Stimulated activated naive CD8-positive, alpha-beta T cell treated with anti-CD3 and anti-CD28 coated beads, Interleukin-15, amount 100 ng/mL, for 72 hours (primary cell): ENCODE results near the gene CRADD.

Experiments used
- ATAC-seq: fragments of 150-1000 bp; cut with Tn5 transposase; 2 replicates; pipeline ENCODE4 v1.10.0; 2021; ENCODE audit warnings: mild to moderate bottlenecking, moderate library complexity
- DNase-seq, 2 donors: peaks; one replicate each; pipeline ENCODE4 v3.0.0; 2021 to 2022
- H3K27ac Mint-ChIP-seq, 2 donors: one replicate each; pipeline ENCODE4 v1.8.0; 2022; ENCODE audit warnings: mild to moderate bottlenecking in 2 of 2, mixed read lengths in 2 of 2, moderate library complexity in 2 of 2
- H3K27me3 Mint-ChIP-seq: one replicate; pipeline ENCODE4 v1.8.0; 2022; ENCODE audit warnings: mixed read lengths
- H3K4me1 Mint-ChIP-seq: one replicate; pipeline ENCODE4 v1.8.0; 2022; ENCODE audit warnings: mild to moderate bottlenecking, mixed read lengths
- H3K4me3 Mint-ChIP-seq, 2 donors: one replicate each; pipeline ENCODE4 v1.8.0; 2022; ENCODE audit warnings: mild to moderate bottlenecking in 2 of 2, mixed read lengths in 2 of 2, moderate library complexity in 1 of 2
- H3K9me3 Mint-ChIP-seq, 2 donors: one replicate each; pipeline ENCODE4 v1.8.0; 2022; ENCODE audit warnings: mixed read lengths in 2 of 2

The CRADD gene

GRCh38 chr12:93848523-93849101 lies 171.4 kb downstream of the CRADD start:
- Mint-ChIP-seq H3K4me3 (peak overlapping the region; percentile 24 to 30), H3K4me1 (peaks cover 44% of the 10 kb centered on the region), H3K27me3 (no peaks in the 10 kb centered on the region), H3K27ac (no peak overlapping the region), H3K9me3 (peaks cover 9 to 12% of the 10 kb centered on the region in 2 donors)
- no peak for ATAC-seq
- DNase-seq = no peak

- no peak overlapping the region for H3K4me3 Mint-ChIP-seq
- H3K27ac Mint-ChIP-seq = no peak overlapping the region
- no peak for ATAC-seq
- DNase-seq = no peak
- peaks cover 9 to 12% of the 10 kb centered on the region in 2 donors for H3K9me3 Mint-ChIP-seq
- peaks cover 44% of the 10 kb centered on the region for H3K4me1 Mint-ChIP-seq
- no peaks in the 10 kb centered on the region for H3K27me3 Mint-ChIP-seq
These were observed 172.8 kb downstream of the CRADD start for GRCh38 chr12:93849946-93850345.

- Mint-ChIP-seq H3K4me3 (peak overlapping the region; percentile 5 to 51), H3K9me3 (peaks cover 9 to 12% of the 10 kb centered on the region in 2 donors), H3K27ac (no peak overlapping the region), H3K27me3 (no peaks in the 10 kb centered on the region), H3K4me1 (peaks cover 44% of the 10 kb centered on the region)
- DNase-seq (no peak), ATAC-seq (no peak)
These were observed 173.5 kb downstream of the CRADD start for GRCh38 chr12:93850481-93851256.

GRCh38 chr12:93851257-93851671 lies 174.1 kb downstream of the CRADD start:
- no peaks in the 10 kb centered on the region for H3K27me3 Mint-ChIP-seq
- H3K4me1 Mint-ChIP-seq = peaks cover 44% of the 10 kb centered on the region
- ATAC-seq = peak; percentile 89
- H3K4me3 Mint-ChIP-seq = peak overlapping the region; percentile 5 to 51
- peak overlapping the region in 1 of 2 donors; percentile 90 for H3K27ac Mint-ChIP-seq
- H3K9me3 Mint-ChIP-seq = peaks cover 9 to 12% of the 10 kb centered on the region in 2 donors
- peak; percentile 45 to 79 for DNase-seq

GRCh38 chr12:93852173-93852591 lies 175.0 kb downstream of the CRADD start:
- H3K27me3 Mint-ChIP-seq = no peaks in the 10 kb centered on the region
- H3K27ac Mint-ChIP-seq = no peak overlapping the region
- H3K4me3 Mint-ChIP-seq = no peak overlapping the region
- no peak for ATAC-seq
- peaks cover 36% of the 10 kb centered on the region for H3K4me1 Mint-ChIP-seq
- no peak for DNase-seq
- peaks cover 9 to 12% of the 10 kb centered on the region in 2 donors for H3K9me3 Mint-ChIP-seq

- ATAC-seq (no peak), DNase-seq (no peak)
- Mint-ChIP-seq H3K27me3 (no peaks in the 10 kb centered on the region), H3K4me3 (no peak overlapping the region), H3K4me1 (peaks cover 19% of the 10 kb centered on the region), H3K9me3 (peaks cover under 1 to 5% of the 10 kb centered on the region in 2 donors), H3K27ac (no peak overlapping the region)
These were observed 176.7 kb downstream of the CRADD start for GRCh38 chr12:93853698-93854478.

- Mint-ChIP-seq H3K27ac (no peak overlapping the region), H3K9me3 (peaks cover 1 to 3% of the 10 kb centered on the region in 2 donors), H3K27me3 (no peaks in the 10 kb centered on the region), H3K4me3 (no peak overlapping the region), H3K4me1 (peaks cover 18% of the 10 kb centered on the region)
- no peak for DNase-seq
- no peak for ATAC-seq
These were observed 178.1 kb downstream of the CRADD start for GRCh38 chr12:93855261-93855660.

GRCh38 chr12:93856611-93857010 lies 179.4 kb downstream of the CRADD start:
- Mint-ChIP-seq H3K27me3 (no peaks in the 10 kb centered on the region), H3K4me3 (no peak overlapping the region), H3K27ac (no peak overlapping the region), H3K9me3 (peaks cover 0 to 16% of the 10 kb centered on the region in 2 donors), H3K4me1 (peaks cover 23% of the 10 kb centered on the region)
- DNase-seq (no peak), ATAC-seq (no peak)

- no peaks in the 10 kb centered on the region for H3K27me3 Mint-ChIP-seq
- ATAC-seq (no peak), DNase-seq (no peak)
- no peak overlapping the region for H3K4me3 Mint-ChIP-seq
- H3K9me3 Mint-ChIP-seq = peaks cover 4 to 16% of the 10 kb centered on the region in 2 donors
- H3K4me1 Mint-ChIP-seq = peaks cover 17% of the 10 kb centered on the region
- no peak overlapping the region for H3K27ac Mint-ChIP-seq
These were observed 180.2 kb downstream of the CRADD start for GRCh38 chr12:93857279-93857938.

GRCh38 chr12:93857991-93858447 lies 180.8 kb downstream of the CRADD start:
- peaks cover 5 to 16% of the 10 kb centered on the region in 2 donors for H3K9me3 Mint-ChIP-seq
- ATAC-seq = no peak
- no peak for DNase-seq
- H3K27me3 Mint-ChIP-seq = no peaks in the 10 kb centered on the region
- no peak overlapping the region for H3K4me3 Mint-ChIP-seq
- H3K4me1 Mint-ChIP-seq = peaks cover 16% of the 10 kb centered on the region
- no peak overlapping the region for H3K27ac Mint-ChIP-seq

- peaks cover 10 to 22% of the 10 kb centered on the region in 2 donors for H3K9me3 Mint-ChIP-seq
- H3K4me3 Mint-ChIP-seq = peak overlapping the region in 1 of 2 donors; percentile 10
- DNase-seq (peak in 1 of 2 donors; percentile 37), ATAC-seq (peak; percentile 82)
- H3K27me3 Mint-ChIP-seq = no peaks in the 10 kb centered on the region
- H3K27ac Mint-ChIP-seq = peak overlapping the region in 1 of 2 donors; percentile 82
- peaks cover 16% of the 10 kb centered on the region for H3K4me1 Mint-ChIP-seq
These were observed 183.6 kb downstream of the CRADD start for GRCh38 chr12:93860668-93861373.

- Mint-ChIP-seq H3K4me1 (peaks cover 16% of the 10 kb centered on the region), H3K27ac (no peak overlapping the region), H3K27me3 (no peaks in the 10 kb centered on the region), H3K4me3 (no peak overlapping the region), H3K9me3 (peaks cover 24 to 38% of the 10 kb centered on the region in 2 donors)
- DNase-seq = no peak
- no peak for ATAC-seq
These were observed 185.2 kb downstream of the CRADD start for GRCh38 chr12:93862424-93862823.

GRCh38 chr12:93865751-93866150 lies 188.6 kb downstream of the CRADD start:
- peaks cover 43 to 50% of the 10 kb centered on the region in 2 donors for H3K9me3 Mint-ChIP-seq
- no peak overlapping the region for H3K27ac Mint-ChIP-seq
- DNase-seq = no peak
- no peaks in the 10 kb centered on the region for H3K27me3 Mint-ChIP-seq
- ATAC-seq = no peak
- H3K4me1 Mint-ChIP-seq = peaks cover 8% of the 10 kb centered on the region
- H3K4me3 Mint-ChIP-seq = no peak overlapping the region

- no peak overlapping the region for H3K4me3 Mint-ChIP-seq
- no peak for ATAC-seq
- no peaks in the 10 kb centered on the region for H3K4me1 Mint-ChIP-seq
- H3K9me3 Mint-ChIP-seq = peaks cover 57 to 66% of the 10 kb centered on the region in 2 donors
- no peak for DNase-seq
- H3K27ac Mint-ChIP-seq = no peak overlapping the region
- H3K27me3 Mint-ChIP-seq = no peaks in the 10 kb centered on the region
These were observed 191.6 kb downstream of the CRADD start for GRCh38 chr12:93868771-93869170.
